HepG2 (cell line): ENCODE measurements around the gene GRM7. TPM values are rescaled to one million over a fixed set of nuclear protein-coding genes. Genes with fewer than 3 reads are reported as not detected.

Source experiments
- ATAC-seq: fragments of 200-7000 bp; cut with Tn5 transposase; 3 replicates; pipeline ENCODE4 v1.9.1; 2020; ENCODE audit warnings: mild to moderate bottlenecking, moderate library complexity
- BruUV-seq: library from RNA; stranded (reverse); fragments of 400-500 nt; replicated peaks from 2 replicates; lab custom pipeline; 2021; lab: Mats Ljungman, UMichigan
- CTCF ChIA-PET: fragments of 300-600 bp; formaldehyde crosslinking; extraction: SDS; loops from one replicate; lab custom pipeline; 2021; ENCODE audit warnings: low total read pairs, inconsistent platforms, low intra/inter-chr PET ratio; lab: Yijun Ruan, JAX
- POLR2A ChIA-PET: fragments of 350-600 bp; sonication (Branson Sonifier 250); formaldehyde crosslinking; loops from one replicate; lab custom pipeline; 2020; ENCODE audit warnings: antibody characterized with exemption, inconsistent platforms; lab: Yijun Ruan, JAX
- DNase-seq: peaks from one replicate; pipeline ENCODE4 v3.0.0-alpha.2; 2015; ENCODE audit warnings: low spot score
- FAIRE-seq: peaks from 3 replicates; lab custom pipeline; 2011; peaks lifted over from hg19 to GRCh38; lab: Jason Lieb, UNC
- H2AFZ ChIP-seq: one replicate; pipeline ENCODE4 v1.6.1; 2011; ENCODE audit warnings: low read length, inconsistent platforms
- H3K27ac ChIP-seq: fragments of 300-600 bp; 3 replicates; pipeline ENCODE4 v1.8.0; 2011; ENCODE audit warnings: mixed run types, mild to moderate bottlenecking, mixed read lengths, low read length, inconsistent platforms; ENCODE audit not compliant: insufficient read depth; ENCODE audit errors: extremely low read length
- H3K27me3 ChIP-seq, 2 experiments: fragments of 200-600 bp in 1 of 2; 2 replicates in 1 of 2; 3 replicates in 1 of 2; pipeline versions ENCODE4 v1.6.0 to v1.8.0; 2011; ENCODE audit warnings: low read length in 2 of 2, mild to moderate bottlenecking in 2 of 2, moderate library complexity in 2 of 2, inconsistent platforms in 1 of 2; ENCODE audit not compliant: insufficient read depth in 2 of 2, control insufficient read depth in 1 of 2
- H3K36me3 ChIP-seq, 2 experiments: fragments of 200-600 bp in 1 of 2; replicated peaks in 1 of 2; 2 replicates in 1 of 2; 3 replicates in 1 of 2; pipeline versions ENCODE4 v1.5.1 to v1.8.0; 2011; ENCODE audit warnings: low read length in 2 of 2, inconsistent platforms in 1 of 2; ENCODE audit not compliant: insufficient read depth in 2 of 2, control insufficient read depth in 1 of 2
- H3K4me1 ChIP-seq: 2 replicates; pipeline ENCODE4 v1.5.1; 2012; ENCODE audit warnings: low read length, inconsistent platforms; ENCODE audit not compliant: insufficient read depth
- H3K4me2 ChIP-seq: 2 replicates; pipeline ENCODE4 v1.6.0; 2011; ENCODE audit warnings: low read depth, low read length, inconsistent platforms
- H3K4me3 ChIP-seq, 3 experiments: fragments of 200-600 bp in 1 of 3; sonication (generic), shearing (Covaris generic) in 1 of 3; replicated peaks in 1 of 3; 2 replicates each; pipeline ENCODE4 v1.5.1; 2011 to 2016; ENCODE audit warnings: low read length in 3 of 3, inconsistent platforms in 2 of 3, low read depth in 2 of 3, mild to moderate bottlenecking in 2 of 3, control low read depth in 1 of 3, mixed read lengths in 1 of 3; ENCODE audit not compliant: insufficient read depth in 1 of 3
- H3K79me2 ChIP-seq: one replicate; pipeline ENCODE4 v1.6.1; 2011; ENCODE audit warnings: low read length, inconsistent platforms; ENCODE audit not compliant: insufficient read depth
- H3K9ac ChIP-seq: 2 replicates; pipeline ENCODE4 v1.6.0; 2011; ENCODE audit warnings: mild to moderate bottlenecking, low read depth, low read length, inconsistent platforms; ENCODE audit not compliant: insufficient read depth
- H3K9me3 ChIP-seq: 2 replicates; pipeline ENCODE4 v1.5.1; 2012; ENCODE audit warnings: mild to moderate bottlenecking, low read length
- H4K20me1 ChIP-seq: 2 replicates; pipeline ENCODE4 v1.6.0; 2011; ENCODE audit warnings: inconsistent platforms, mild to moderate bottlenecking, low read length, moderate library complexity; ENCODE audit not compliant: insufficient read depth
- CENPT ChIP-seq: sonication (generic); formaldehyde crosslinking; IDR thresholded peaks from 2 replicates; pipeline ENCODE4 v1.8.0; 2022; ENCODE audit warnings: low read depth, mild to moderate bottlenecking, moderate library complexity, missing genetic modification reagents
- KDM4B ChIP-seq: sonication (generic); formaldehyde crosslinking; IDR thresholded peaks from 2 replicates; pipeline ENCODE4 v1.4.0; 2020; ENCODE audit warnings: missing genetic modification reagents
- MIER3 ChIP-seq: IDR thresholded peaks from 2 replicates; pipeline ENCODE4 v1.6.1; 2016; ENCODE audit warnings: missing compliant biosample characterization, borderline replicate concordance
- RBAK ChIP-seq: sonication (generic); formaldehyde crosslinking; IDR thresholded peaks from 2 replicates; pipeline ENCODE4 v1.5.1; 2020; ENCODE audit warnings: mild to moderate bottlenecking, missing genetic modification reagents
- ZBTB38 ChIP-seq: sonication (generic); formaldehyde crosslinking; IDR thresholded peaks from 2 replicates; pipeline ENCODE4 v1.5.1; 2020; ENCODE audit warnings: mild to moderate bottlenecking, missing genetic modification reagents
- ZNF776 ChIP-seq: sonication (generic); formaldehyde crosslinking; IDR thresholded peaks from 2 replicates; pipeline ENCODE4 v1.4.0; 2020; ENCODE audit warnings: mild to moderate bottlenecking, missing genetic modification reagents
- WGBS: methylation state at CpG from one replicate; pipeline ENCODE4 v1.1.6; 2017; ENCODE audit warnings: low lambda C conversion rate; 5-methylcytosine and 5-hydroxymethylcytosine counted together
- in situ Hi-C: cut with HindIII; loops from 2 replicates; pipeline ENCODE4 v1.10.0; 2017; ENCODE audit warnings: low pct_unique_long_range_greater_than_20kb; ENCODE audit not compliant: extremely low pct_ligation_motif_present
- intact Hi-C: fragments of 100-400 bp; cut with micrococcal nuclease; formaldehyde crosslinking; loops from one replicate; pipeline ENCODE4 v1.10.0; 2022; ENCODE audit not compliant: unreplicated experiment
- polyA plus RNA-seq, 8 experiments: library from polyadenylated mRNA; depleted of rRNA in 3 of 8; stranded (reverse) in 7 of 8; unstranded in 1 of 8; fragments of >200 nt; fragmentation: Illumina TruSeq in 4 of 8; extraction: Trizol in 4 of 8; gene quantifications; 2 replicates each; pipeline versions ENCODE4 v1.2.1 to v1.2.3, GENCODE V29; 2011 to 2016; ENCODE audit warnings: low read depth in 4 of 8, missing spikeins in 1 of 8, mixed read lengths in 1 of 8; ENCODE audit not compliant: insufficient read depth in 1 of 8
- total RNA-seq, 5 experiments: library from RNA; depleted of rRNA; stranded (reverse); fragments of >200 nt; fragmentation: Illumina TruSeq; extraction: Trizol; gene quantifications; 2 replicates each; pipeline ENCODE4 v1.2.3, GENCODE V29; 2016; ENCODE audit warnings: low read depth in 1 of 5
- TF ChIP-seq, protein P1 (sequence below): sonication (generic); formaldehyde crosslinking; IDR thresholded peaks from 2 replicates; pipeline ENCODE4 v1.9.0; 2021; ENCODE audit warnings: mild to moderate bottlenecking, missing genetic modification reagents
- TF ChIP-seq, protein P2 (sequence below): sonication (generic); formaldehyde crosslinking; IDR thresholded peaks from 2 replicates; pipeline ENCODE4 v1.4.0; 2020; ENCODE audit warnings: mild to moderate bottlenecking, missing genetic modification reagents
- TF ChIP-seq, protein P3 (sequence below): sonication (generic); formaldehyde crosslinking; IDR thresholded peaks from 2 replicates; pipeline ENCODE4 v1.5.0; 2020; ENCODE audit warnings: missing genetic modification reagents

Gene GRM7
- total and polyA plus RNA-seq, 2 of the 13 experiments (the other 11 are each of a cell fraction or from before 2014, with no cell fraction given): not detected

DNA sequence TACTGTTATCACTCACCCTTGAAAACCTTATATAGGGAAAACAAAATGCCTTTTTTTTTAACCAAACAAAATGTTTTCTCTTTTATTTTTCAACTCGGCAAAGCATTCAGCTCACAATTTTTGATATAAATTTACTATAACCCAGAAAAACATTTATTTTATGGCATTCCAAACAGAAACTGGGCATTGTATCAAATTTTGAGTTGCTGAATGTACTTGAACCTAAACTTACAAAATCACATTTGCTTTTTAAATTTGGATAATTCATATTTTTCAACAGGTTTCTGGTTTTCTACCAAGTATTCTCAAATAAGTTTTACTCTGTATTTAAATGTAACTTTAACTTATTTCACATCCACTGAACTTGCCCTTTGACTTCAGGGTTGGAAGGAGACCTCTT, 405.6 kb downstream of the GRM7 start (continued):
- TF ChIP-seq, protein P1, sequence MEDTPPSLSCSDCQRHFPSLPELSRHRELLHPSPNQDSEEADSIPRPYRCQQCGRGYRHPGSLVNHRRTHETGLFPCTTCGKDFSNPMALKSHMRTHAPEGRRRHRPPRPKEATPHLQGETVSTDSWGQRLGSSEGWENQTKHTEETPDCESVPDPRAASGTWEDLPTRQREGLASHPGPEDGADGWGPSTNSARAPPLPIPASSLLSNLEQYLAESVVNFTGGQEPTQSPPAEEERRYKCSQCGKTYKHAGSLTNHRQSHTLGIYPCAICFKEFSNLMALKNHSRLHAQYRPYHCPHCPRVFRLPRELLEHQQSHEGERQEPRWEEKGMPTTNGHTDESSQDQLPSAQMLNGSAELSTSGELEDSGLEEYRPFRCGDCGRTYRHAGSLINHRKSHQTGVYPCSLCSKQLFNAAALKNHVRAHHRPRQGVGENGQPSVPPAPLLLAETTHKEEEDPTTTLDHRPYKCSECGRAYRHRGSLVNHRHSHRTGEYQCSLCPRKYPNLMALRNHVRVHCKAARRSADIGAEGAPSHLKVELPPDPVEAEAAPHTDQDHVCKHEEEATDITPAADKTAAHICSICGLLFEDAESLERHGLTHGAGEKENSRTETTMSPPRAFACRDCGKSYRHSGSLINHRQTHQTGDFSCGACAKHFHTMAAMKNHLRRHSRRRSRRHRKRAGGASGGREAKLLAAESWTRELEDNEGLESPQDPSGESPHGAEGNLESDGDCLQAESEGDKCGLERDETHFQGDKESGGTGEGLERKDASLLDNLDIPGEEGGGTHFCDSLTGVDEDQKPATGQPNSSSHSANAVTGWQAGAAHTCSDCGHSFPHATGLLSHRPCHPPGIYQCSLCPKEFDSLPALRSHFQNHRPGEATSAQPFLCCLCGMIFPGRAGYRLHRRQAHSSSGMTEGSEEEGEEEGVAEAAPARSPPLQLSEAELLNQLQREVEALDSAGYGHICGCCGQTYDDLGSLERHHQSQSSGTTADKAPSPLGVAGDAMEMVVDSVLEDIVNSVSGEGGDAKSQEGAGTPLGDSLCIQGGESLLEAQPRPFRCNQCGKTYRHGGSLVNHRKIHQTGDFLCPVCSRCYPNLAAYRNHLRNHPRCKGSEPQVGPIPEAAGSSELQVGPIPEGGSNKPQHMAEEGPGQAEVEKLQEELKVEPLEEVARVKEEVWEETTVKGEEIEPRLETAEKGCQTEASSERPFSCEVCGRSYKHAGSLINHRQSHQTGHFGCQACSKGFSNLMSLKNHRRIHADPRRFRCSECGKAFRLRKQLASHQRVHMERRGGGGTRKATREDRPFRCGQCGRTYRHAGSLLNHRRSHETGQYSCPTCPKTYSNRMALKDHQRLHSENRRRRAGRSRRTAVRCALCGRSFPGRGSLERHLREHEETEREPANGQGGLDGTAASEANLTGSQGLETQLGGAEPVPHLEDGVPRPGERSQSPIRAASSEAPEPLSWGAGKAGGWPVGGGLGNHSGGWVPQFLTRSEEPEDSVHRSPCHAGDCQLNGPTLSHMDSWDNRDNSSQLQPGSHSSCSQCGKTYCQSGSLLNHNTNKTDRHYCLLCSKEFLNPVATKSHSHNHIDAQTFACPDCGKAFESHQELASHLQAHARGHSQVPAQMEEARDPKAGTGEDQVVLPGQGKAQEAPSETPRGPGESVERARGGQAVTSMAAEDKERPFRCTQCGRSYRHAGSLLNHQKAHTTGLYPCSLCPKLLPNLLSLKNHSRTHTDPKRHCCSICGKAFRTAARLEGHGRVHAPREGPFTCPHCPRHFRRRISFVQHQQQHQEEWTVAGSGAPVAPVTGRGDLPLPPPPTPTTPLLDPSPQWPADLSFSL: no peak
- TF ChIP-seq RBAK (CRISPR knock-in tag): no peak
- TF ChIP-seq ZNF776 (CRISPR knock-in tag): no peak
- TF ChIP-seq, protein P2, sequence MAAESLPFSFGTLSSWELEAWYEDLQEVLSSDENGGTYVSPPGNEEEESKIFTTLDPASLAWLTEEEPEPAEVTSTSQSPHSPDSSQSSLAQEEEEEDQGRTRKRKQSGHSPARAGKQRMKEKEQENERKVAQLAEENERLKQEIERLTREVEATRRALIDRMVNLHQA: no peak
- TF ChIP-seq ZBTB38 (CRISPR knock-in tag): no peak
- no peak for TF ChIP-seq KDM4B (CRISPR knock-in tag)

DNA sequence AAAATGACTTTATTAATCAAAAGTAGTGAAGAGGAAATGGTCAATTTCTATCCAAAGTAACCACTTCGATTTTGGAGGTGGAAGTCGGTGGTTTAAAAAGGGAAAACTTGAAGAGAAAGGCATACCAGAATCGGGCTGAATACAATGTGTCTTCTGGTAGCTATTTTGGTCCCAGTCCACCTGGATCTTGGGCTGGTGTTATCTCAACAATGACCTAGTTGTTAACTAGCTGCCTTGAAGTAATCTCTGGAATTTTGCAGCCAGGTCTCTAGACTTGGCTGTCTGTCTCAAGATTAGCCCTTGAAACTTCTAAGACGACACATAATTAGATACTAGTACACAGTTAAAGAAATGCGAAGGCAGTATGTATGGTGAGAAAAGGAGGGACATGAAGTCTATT, 409.8 kb downstream of the GRM7 start:
- Histone ChIP-seq H4K20me1 (no peaks in the 10 kb centered on the region), H3K4me1 (no peaks in the 10 kb centered on the region), H3K4me3 (no peak overlapping the region), H2AFZ (no peak overlapping the region), H3K27me3 (no peaks in the 10 kb centered on the region), H3K9ac (no peak overlapping the region), H3K27ac (no peak overlapping the region), H3K36me3 (no peaks in the 10 kb centered on the region), H3K79me2 (no peaks in the 10 kb centered on the region), H3K9me3 (peaks cover 73% of the 10 kb centered on the region), H3K4me2 (no peak overlapping the region)
- ChIA-PET POLR2A (no interaction called here), CTCF (no interaction called here)
- ATAC-seq: no peak
- FAIRE-seq: no peak
- BruUV-seq: no TSS peak
- no peak for DNase-seq
- intact Hi-C loops (no loop called here), in situ Hi-C loops (no loop called here)
- 9% methylated on average over 5 of the region's 5 CpGs for WGBS
- TF ChIP-seq CENPT (CRISPR knock-in tag) (no peak), MIER3 (CRISPR knock-in tag) (no peak)
- TF ChIP-seq, protein P3, sequence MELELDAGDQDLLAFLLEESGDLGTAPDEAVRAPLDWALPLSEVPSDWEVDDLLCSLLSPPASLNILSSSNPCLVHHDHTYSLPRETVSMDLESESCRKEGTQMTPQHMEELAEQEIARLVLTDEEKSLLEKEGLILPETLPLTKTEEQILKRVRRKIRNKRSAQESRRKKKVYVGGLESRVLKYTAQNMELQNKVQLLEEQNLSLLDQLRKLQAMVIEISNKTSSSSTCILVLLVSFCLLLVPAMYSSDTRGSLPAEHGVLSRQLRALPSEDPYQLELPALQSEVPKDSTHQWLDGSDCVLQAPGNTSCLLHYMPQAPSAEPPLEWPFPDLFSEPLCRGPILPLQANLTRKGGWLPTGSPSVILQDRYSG (CRISPR knock-in tag): no peak
